NCI-H1105 (cell line): ENCODE measurements around the gene NADK2.

Source experiments
- DNase-seq: peaks from one replicate; lab custom pipeline; 2025; lab: John Stamatoyannopoulos, UW

Gene NADK2

DNA sequence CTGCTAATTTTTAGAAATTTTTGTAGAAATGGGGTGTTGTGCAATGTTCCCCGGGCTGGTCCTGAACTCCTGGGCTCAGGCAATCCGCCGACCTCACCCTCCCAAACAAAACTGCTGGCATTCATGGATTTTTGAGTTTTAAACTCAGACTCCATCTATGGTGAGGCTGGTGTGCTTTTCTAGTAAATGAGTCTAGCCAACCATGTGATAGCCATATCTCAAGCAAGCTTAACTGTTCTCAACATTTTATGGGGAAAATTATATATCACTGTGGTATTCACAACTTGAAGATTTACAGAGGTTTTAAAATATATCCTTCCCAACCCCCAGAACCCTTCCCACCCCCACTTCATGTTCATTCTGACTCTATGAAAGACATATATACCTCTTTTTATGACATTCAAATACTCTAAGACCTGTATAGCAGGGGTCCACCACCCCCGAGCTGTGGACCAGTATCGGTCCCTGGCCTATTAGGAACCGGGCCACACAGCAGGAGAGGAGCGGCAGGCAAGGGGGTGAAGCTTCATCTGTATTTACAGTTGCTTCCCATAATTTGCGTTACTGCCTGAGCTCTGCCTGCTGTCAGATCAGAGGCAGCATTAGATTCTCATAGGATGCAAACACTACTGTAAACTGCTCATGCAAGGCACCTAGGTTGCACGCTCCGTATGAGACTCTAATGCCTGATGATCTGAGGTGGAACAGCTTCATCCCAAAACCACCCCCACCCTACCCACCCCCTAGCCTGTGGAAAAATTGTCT, 4.5 kb upstream of the NADK2 start:
- DNase-seq, result no peak

DNA sequence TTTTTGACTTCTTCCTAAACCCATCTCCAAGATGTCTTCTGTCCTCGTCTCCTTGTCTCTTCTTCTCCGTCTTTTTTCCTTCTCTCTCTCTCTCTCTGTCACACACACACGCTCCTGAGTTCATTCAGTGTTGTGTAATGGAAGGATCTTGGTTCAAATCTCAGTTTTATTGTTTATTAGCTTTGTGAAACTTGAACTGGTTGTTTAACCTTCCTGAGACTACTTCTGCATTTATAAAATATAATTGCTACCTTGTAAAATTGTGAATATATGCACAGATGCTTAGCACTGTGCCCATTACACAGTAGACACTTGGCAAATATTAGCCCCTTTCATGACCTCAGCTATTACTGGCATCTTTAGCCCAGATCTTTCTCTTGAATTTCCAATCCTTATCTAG, 2.4 kb upstream of the NADK2 start:
- no peak for DNase-seq

DNA sequence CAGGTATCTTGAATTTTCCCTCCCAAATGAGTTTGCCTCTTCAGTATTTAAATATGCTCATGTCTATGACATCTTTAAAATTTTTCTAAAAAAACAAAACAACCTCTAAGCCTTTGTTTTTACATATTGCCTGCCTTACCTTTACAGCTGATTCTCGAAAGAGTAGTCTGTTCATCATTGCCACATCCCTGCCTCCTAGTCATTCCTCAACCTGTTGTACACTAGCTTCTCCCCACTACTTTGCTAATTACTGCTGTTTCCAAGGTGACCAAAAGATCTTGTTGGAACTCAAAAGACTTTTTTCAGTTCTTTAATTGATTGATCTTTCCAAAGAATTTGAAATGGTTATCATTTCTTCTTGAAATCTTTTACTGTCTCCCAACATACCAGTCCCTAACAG, 1.9 kb upstream of the NADK2 start:
- no peak for DNase-seq

DNA sequence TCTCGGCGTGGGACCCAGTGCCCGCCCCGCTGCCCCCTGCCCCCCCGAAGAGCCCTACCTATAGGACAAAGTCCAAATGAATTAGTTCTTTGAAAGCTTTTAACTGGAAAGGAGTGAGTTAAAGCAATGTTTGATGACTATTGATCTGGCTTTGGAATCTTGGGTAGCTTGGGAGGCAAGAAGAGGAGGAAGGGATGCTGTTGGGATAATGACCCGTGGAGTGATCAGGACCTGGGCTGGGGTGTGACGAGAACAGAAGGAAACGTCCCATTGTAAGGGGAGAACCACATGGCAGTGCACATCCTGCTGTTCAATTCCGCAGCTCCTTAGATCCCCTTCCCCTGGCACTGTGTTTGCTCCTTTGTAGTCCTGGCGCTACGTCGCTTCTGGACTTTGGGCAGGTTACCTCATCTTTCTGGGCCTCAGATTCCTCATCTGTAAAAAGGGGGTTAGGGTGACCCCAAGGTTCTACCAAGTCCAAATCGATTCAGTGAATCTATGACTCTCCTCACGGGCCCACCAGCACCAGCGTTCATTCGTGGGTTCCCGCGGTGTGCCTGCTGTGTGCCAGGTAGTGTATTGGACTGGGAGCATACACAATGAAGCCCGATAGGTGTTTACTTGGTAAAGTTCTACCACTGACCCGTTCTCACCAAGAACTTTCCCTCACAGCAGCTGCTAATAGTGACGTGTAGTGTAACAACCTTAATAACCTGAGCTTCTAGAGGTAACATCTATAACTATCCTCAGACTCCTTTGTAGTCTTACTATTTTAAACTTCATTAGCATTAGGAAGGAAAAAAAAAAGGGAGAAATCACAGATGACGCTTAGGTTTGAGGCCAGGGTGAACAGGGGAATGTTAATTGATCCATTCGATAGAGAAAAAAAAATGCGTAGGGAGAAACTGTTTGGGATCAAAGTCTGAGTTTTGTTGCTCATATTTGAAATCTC, 1.1 kb upstream of the NADK2 start:
- no peak for DNase-seq

GRCh38 chr5:36240779-36241630, 720 bp downstream of the NADK2 start:
- DNase-seq, result peak; percentile 26

DNA sequence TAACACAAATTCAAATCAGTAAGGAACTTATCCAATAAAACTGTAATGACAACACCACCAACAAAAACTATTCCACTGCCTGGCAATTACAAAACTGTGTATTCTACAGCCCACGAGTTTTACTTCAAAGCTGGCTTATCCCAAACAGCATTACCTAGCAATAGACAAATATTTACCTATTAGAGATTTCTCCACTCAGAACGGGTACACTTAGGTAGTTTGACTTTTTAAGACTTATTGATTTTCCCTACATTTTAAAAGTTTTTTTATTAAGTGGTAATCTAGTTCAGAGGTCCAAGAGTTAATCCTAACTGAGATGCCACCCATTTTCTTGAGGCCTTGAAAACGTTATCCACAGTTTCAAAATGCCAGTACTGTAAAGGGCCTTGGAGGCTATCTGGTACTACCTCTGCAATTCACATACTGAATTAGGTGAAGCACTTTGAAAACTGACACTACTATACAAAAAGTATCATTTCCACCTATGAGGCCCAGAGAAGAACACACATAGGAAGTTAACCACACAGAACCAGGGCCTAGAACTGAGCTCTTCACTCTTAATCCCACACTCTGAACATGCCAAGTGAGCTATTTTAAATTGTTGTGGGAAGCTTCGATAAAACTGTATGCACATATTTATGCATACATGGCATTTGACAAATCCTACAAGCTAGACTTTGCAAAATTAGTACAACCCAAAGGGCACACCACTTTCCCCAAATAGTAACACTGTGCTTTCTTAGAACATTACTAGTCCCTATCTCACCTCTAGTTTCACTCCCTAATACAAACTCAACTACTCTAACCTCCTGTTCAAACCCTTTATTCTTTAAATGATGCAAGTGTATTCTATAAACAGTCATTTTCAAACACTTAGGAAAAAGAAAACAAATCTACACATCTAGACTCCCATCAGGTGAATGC, 2.1 kb downstream of the NADK2 start:
- DNase-seq, result no peak

GRCh38 chr5:36238502-36239295, 3.0 kb downstream of the NADK2 start:
- DNase-seq, result no peak

GRCh38 chr5:36237751-36238150, 4.0 kb downstream of the NADK2 start:
- DNase-seq, result no peak

DNA sequence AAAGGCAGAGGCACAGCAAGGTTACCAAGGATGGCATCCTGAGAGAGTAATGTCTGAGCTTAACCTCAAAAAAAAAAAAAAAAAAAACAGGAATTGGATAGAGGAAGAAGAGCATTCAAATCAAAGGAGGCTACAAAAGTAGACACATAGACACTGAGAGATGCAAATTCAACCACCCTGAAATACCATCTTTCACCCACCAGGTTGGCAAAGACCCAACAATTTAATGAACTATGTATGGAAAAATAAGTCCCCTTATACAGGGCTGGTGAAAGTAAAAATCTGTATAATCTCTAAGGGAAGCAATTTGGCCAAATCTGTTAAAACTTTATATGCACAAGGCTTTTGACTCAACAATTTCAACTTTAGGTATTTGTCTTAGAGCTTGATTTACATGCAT, 4.9 kb downstream of the NADK2 start:
- no peak for DNase-seq

DNA sequence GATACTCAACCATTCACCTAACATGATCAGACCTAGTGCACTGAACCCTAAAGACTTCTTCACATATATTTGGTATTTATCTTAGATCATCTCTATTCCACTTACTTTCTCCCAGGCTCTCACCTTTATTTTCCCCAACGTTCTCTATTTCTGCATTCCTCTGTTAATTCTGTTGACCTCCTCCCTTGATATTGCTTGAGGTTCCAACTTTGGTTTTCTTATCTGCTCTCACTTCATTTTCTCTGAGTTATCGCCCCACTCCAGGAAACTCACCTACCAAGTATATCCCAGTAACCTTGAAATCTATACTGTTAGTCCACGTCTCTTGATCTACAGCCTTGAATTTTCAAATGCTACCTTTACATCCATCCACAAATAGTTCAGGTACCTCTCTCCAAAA, 9.2 kb downstream of the NADK2 start:
- no peak for DNase-seq

GRCh38 chr5:36230151-36230790, 11.5 kb downstream of the NADK2 start:
- no peak for DNase-seq

GRCh38 chr5:36228505-36228904, 13.2 kb downstream of the NADK2 start:
- DNase-seq, result no peak

DNA sequence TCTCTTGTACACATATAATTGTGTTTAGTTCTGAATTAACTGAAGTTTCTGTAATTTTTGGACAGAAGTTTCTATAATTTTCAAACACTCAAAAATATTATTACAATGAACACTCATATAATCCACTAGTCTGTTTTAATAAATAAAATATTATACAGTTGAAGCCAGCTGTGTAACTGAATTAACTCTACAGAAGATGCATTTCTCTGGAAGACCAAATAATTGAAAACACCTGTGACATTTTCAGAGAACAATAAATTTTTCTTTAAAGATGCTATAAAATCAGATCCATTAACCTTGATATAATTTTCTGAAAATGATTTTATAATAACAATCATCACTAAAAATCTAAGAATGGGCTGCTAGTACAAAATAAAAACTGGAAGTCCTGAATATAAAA, 14.7 kb downstream of the NADK2 start:
- DNase-seq, result no peak

GRCh38 chr5:36222620-36223019, 19.1 kb downstream of the NADK2 start:
- DNase-seq, result no peak

DNA sequence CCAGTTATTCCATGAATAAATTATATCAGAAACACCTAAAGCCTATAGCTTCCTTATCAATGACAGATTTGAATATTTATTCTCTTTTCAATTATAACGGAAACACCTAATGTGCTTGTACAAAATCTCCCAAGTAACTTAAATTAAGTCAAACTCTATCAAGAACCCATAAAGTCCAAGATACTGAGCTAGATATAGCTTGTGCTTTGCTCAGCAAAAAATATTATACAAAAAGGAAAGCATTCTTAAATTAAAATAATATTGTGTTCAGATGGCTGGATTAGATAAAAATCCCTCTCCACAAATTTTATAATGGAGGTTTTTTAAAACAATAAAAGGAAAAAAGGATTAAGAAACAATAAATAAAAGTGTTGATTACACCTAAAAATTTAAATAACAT, 23.7 kb downstream of the NADK2 start:
- DNase-seq, result no peak

GRCh38 chr5:36217567-36217966, 24.2 kb downstream of the NADK2 start:
- no peak for DNase-seq

GRCh38 chr5:36215910-36216309, 25.8 kb downstream of the NADK2 start:
- DNase-seq, result no peak

DNA sequence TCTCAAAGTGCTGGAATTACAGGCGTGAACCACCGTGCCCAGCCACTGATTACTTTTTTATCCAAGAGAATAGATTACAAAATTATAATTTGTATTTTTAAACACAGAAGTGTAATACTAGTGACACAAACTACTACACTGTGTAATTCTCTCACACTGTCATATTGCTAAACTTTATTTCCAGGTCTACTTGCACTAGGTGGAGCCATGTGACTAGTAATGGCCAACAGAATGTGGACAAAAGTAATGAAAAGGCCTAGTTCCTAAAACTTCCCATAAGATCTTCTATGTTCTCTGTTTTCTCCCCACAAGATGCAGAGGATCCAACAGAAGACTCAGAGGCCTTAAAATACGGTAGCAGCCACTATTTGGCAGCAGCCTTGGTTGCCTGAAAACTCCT, 27.3 kb downstream of the NADK2 start:
- DNase-seq, result no peak

- DNase-seq, result no peak
Observed at GRCh38 chr5:36209664-36210063, 32.1 kb downstream of the NADK2 start.

DNA sequence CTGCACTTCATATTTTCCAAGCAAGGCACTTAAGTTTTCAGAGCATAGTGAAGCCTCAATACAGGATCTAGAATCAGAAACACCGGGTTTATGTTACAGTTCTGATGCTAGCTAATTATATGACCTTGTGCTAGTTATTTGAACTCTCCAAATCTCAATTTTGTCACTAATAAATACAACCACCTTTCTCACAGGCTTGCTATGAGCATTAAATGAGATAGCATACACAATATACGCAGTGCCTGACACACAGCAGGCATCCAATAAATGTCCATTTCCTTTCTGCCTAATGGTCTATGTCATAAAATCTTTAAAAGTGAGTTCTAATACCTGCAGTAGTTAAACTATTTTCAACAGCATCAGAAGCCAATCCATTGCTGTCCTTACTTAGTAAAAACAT, 32.9 kb downstream of the NADK2 start:
- DNase-seq, result no peak
